ENCODE data around the gene ZDHHC18. TPM values are rescaled to one million over a fixed set of nuclear protein-coding genes. Genes with fewer than 3 reads are reported as not detected.
A peak's percentile ranks its signal among the peaks of the same experiment; 100 is the strongest.

ZDHHC18 gene
- total RNA-seq, 1 donor from 2014 or later = 29.7 TPM

GRCh38 chr1:26858160-26858559, 31.7 kb downstream of the ZDHHC18 start:
- Mint-ChIP-seq H3K4me3 (no peak overlapping the region), H3K4me1 (ENCODE audit: unreplicated experiment) (peaks cover 26% of the 10 kb centered on the region), H3K27ac (peak overlapping the region; percentile 96), H3K27me3 (no peaks in the 10 kb centered on the region), H3K36me3 (peaks cover 5% of the 10 kb centered on the region), H3K9me3 (no peaks in the 10 kb centered on the region)
- DNase-seq (ENCODE audit: extremely low spot score, unreplicated experiment) = no peak
- TF ChIP-seq CTCF (conservative IDR thresholded peaks at IDR 0.05) = no peak

GRCh38 chr1:26858891-26859640, 32.6 kb downstream of the ZDHHC18 start:
- Mint-ChIP-seq H3K4me3 (no peak overlapping the region), H3K27me3 (no peaks in the 10 kb centered on the region), H3K27ac (peak overlapping the region; percentile 96), H3K9me3 (no peaks in the 10 kb centered on the region), H3K36me3 (peaks cover 5% of the 10 kb centered on the region), H3K4me1 (ENCODE audit: unreplicated experiment) (peaks cover 27% of the 10 kb centered on the region)
- TF ChIP-seq CTCF (conservative IDR thresholded peaks at IDR 0.05) = no peak
- no peak for DNase-seq (ENCODE audit: extremely low spot score, unreplicated experiment)

DNA sequence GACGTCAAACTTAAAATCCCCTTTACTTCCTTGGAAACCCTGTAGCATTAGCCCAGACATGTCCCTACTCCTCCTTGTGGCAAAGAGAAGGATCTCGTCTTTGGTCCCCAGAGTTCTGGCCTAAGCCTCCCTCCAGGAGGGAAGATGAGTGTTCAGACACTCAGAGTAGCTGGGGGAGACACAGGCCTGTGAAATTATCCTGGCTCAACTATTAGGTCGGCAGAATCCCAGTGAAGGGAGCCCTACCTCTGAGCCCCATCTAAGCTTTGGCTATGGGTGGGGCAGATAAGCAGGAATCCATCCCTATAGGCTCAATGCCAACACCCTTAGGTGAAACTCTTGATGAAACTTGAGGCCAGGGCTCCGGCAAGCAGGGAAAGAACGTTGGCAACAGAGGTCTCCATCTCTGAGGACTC, 34.8 kb downstream of the ZDHHC18 start:
- H3K4me1 Mint-ChIP-seq (ENCODE audit: unreplicated experiment) = peaks cover 27% of the 10 kb centered on the region
- no peaks in the 10 kb centered on the region for H3K27me3 Mint-ChIP-seq
- no peak for DNase-seq (ENCODE audit: extremely low spot score, unreplicated experiment)
- no peaks in the 10 kb centered on the region for H3K9me3 Mint-ChIP-seq
- peak overlapping the region; percentile 90 for H3K27ac Mint-ChIP-seq
- peak; percentile 39 for TF ChIP-seq CTCF (conservative IDR thresholded peaks at IDR 0.05)
- H3K36me3 Mint-ChIP-seq = peaks cover 5% of the 10 kb centered on the region
- peak overlapping the region; percentile 66 for H3K4me3 Mint-ChIP-seq

- peak overlapping the region; percentile 90 for H3K27ac Mint-ChIP-seq
- H3K4me3 Mint-ChIP-seq = no peak overlapping the region
- H3K27me3 Mint-ChIP-seq = no peaks in the 10 kb centered on the region
- no peak for DNase-seq (ENCODE audit: extremely low spot score, unreplicated experiment)
- H3K4me1 Mint-ChIP-seq (ENCODE audit: unreplicated experiment) = peaks cover 26% of the 10 kb centered on the region
- TF ChIP-seq CTCF (conservative IDR thresholded peaks at IDR 0.05) = no peak
- H3K9me3 Mint-ChIP-seq = no peaks in the 10 kb centered on the region
- peaks cover 3% of the 10 kb centered on the region for H3K36me3 Mint-ChIP-seq
Observed at GRCh38 chr1:26861889-26862378, 35.4 kb downstream of the ZDHHC18 start.

- peak within 1 kb of the TSS; percentile 92 for H3K4me3 Mint-ChIP-seq
- H3K27ac Mint-ChIP-seq = peak within 1 kb of the TSS; percentile 96
- H3K4me1 Mint-ChIP-seq (ENCODE audit: unreplicated experiment) = peaks cover 19% of the 10 kb centered on the region
- DNase-seq (ENCODE audit: extremely low spot score, unreplicated experiment) = peak; percentile 74
- H3K36me3 Mint-ChIP-seq = no peaks in the 10 kb centered on the region
- H3K27me3 Mint-ChIP-seq = no peaks in the 10 kb centered on the region
- TF ChIP-seq CTCF (conservative IDR thresholded peaks at IDR 0.05) = peak; percentile 52
- no peaks in the 10 kb centered on the region for H3K9me3 Mint-ChIP-seq
Observed at GRCh38 chr1:26862781-26863684, 36.5 kb downstream of the ZDHHC18 start, which contains the start of gene SFN. TSS of gene SFN (plus strand) at chr1:26863149. CDS start at chr1:26863213, 64 bp downstream.
